Measurements from ENCODE around the gene CCDC7.
"Not testable (repeated sequence)": the region's sequence is repeated elsewhere in the genome, so short reads cannot be mapped to it uniquely, and the experiment has no call there.

The CCDC7 gene

DNA sequence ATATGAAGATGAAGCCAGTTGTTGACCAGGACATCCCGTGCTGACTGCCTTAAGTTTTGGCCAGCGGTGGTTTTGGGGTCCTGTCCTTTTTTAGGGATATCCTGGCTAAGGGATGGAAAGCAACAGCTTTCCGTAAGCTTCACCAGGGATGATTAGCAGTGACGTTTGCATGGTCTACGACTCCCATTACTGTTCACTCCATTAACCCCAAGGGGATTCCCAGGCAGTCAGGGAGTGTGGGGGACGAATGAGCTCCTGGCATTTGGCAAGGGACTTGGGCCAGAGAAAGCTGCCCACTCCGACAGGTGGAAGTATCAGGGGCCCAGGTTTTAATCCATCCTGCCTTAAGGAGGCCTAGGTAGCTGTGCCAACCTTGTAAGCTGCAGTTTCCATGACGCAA, 445.3 kb downstream of the CCDC7 start:
- no peak for DNase-seq

DNA sequence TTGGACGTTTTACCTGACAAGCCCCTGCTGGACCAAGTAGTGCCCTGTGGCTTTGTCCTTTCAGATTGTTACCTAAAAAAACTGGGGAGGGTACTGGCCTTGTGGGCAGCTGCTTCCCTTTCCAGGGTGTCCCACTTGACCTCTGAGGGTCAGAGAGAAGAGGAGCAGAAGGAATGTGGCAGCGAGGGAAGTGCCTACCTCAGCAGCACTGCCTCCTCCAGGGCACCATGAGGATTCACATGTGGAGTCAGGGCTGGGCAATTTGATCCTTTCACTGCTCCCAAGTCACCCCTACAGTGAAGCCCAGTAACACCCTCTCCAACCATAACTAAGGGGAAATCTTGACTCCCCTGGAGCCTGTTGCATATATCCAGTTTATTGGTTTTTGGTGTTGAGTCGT, 447.5 kb downstream of the CCDC7 start:
- DNase-seq, result no peak

DNA sequence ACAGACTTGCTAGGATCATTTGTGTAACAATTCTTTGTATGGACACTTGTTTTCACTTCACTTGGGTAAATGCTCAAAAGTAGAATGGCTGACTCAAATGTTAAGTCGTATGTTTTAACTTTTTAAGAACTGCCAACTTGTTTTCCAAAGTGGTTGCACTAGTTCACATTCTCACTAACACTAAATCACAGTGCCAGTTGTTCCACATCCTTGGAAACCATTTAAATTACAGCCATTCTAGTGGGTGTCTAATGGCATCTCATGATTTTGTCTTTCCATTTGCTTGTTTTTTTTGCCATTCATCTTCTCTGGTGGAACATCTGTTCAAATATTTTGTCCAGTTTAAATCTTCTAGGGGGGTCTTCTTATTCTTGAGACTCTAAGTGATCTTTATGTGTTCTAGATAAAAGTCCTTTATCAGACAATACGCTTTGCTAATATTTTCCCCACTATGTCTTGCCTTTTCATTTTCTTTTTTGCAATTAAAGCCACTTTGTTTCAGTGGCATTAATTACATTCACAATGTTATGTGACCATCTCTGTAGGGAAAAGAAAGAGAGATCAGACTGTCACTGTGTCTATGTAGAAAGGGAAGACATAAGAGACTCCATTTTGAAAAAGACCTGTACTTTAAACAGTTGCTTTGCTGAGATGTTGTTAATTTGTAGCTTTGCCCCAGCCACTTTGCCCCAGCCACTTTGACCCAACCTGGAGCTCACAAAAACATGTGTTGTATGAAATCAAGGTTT, 448.1 kb downstream of the CCDC7 start:
- no peak for DNase-seq

DNA sequence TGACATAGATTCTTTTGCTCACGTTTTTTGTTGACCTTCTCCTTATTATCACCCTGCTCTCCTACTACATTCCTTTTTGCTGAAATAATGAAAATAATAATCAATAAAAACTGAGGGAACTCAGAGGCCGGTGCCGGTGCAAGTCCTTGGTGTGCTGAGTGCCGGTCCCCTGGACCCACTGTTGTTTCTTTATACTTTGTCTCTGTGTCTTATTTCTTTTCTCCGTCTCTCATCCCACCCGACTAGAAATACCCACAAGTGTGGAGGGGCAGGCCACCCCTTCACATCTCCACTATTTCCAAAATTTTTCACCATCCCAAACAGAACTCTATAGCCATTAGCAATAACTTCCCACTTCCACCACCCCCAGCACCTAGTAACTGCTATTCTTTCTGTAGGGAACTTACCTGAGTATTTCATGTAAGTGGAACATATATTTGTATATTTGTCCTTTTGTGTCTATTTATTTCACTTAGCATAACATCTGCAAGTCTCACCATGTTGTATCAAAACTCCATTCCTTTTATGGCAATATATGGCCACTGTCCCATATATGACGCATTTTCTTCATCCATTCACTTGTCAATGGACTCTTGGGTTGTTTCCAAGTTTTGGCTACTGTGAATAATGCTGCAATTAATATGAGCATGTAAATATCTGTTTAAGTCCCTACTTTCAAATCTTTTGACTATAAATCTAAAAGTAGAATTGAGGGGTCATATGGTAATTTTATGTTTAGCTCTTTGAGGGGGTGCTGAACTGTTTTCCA, 449.4 kb downstream of the CCDC7 start:
- DNase-seq, result not testable (repeated sequence)

DNA sequence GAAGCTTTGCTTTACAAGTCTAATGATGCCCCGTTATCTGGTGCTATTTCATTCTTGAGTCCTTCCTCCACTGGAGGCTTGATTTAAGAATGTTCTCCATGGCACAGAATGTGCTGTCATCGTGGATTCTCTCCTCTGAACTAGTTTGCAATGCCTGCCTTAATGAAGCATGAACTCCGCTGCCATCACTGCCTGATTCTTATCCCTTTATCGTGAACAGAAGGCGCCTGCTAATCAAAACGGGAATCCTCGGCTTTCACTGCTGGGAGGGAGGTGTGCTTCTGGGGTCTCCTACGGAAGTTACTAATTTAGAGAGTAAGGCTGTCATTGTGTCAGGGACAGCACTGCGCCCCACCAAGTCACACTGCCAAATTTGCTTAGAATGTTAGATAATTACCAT, 455.9 kb downstream of the CCDC7 start:
- no peak for DNase-seq

DNA sequence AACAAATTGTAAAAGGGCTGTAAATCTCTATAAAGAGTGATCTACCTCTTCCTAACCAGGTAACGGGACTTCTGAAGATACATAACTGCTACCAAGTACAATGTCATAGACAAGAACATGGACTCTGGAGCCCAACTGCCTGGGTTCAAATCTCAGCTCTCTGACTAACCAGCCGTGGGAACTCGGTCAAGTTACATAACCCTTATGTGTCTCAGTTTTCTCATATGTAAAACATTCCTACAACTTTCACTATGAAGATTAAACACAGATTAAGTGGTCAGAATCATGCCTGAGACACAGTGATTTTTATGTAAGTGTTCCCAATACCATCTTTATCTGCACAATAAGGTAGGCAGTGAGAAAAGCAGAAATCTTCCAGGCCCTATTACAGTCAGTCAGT, 459.5 kb downstream of the CCDC7 start:
- DNase-seq, result no peak

DNA sequence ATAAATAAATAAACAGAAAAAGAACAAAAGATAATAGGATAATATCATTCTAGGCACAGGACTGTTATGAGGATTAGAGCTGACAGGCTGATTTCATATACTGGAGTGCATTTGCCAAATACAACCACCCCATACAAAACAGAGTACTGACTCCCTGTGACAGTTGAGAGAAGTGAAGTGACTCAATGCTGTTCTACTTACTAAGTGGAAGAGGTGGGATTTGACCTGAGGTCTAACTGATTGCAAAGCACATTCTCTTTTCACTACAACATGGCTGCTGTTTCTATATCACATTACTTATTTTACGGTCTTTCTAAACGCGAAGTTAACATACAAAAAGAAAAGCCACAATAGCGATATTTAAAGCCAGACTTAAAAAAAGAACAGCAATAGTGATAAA, 460.7 kb downstream of the CCDC7 start:
- no peak for DNase-seq

DNA sequence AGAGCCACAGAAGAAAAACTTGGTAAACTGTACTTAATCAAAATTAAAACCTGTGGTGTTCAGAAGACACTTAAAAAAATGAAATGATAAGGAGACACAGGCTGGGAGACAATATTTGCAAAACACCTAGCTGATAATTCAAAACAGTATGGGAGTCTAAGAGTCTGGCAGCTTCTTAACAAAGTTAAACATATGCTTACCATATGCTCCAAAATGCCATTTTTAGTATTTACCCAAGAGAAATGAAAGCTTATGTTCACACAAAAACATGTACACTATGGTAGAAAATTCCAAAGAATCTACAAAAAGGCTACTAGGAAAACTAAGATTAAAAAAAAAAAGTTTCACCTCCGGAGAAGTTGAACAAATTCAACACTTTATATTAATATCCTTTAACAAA, 463.5 kb downstream of the CCDC7 start:
- no peak for DNase-seq

DNA sequence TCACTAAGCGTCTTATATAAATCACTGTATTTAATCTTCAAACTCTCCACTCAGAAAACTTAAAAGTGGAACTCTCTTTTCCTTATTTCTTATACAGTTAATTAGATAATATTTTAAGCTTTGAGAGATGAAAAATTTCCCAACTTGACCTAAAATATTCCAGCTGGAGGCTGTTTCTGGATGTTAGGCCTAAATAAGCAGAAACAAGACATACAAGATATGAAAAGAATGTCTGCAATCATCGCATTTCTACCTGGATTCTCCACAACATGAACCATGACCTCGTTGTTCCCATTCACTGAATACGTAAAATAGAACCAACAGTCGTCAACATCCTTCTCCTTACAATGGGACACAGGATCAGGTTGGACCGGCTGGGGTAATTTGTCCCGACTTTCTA, 464.0 kb downstream of the CCDC7 start:
- DNase-seq, result not testable (repeated sequence)

DNA sequence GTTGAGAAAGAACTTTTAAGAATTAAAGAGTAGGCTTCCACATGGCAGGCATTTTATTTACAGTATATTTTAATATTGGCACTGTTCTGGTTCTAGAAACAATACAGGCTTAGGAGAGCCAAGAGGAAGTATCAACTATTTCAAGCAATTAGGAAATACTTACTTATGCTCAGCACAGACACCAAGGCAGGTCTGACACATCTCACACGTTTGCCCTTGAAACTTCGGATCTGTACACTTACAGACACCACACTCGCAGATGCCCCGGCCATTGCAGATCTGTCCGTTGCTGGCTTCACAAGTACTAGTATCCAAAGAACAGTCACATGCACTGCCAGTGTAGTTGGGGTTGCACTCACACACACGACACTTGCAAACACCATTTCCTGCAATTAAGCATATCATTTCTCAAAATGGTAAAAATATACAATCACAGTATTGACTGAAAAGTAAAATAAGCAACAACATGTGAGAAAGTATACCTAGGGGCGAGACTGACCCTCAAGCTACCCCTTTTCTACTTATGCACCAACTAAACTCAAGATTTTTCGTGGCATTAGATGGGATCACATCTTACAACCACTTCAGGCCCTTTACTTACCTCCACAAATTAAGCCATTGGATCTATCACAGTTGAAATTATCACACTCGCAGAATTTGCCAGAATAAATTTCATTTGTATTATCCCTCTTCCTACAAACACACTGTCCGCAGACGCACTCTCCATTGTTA, 465.5 kb downstream of the CCDC7 start:
- DNase-seq, result no peak

DNA sequence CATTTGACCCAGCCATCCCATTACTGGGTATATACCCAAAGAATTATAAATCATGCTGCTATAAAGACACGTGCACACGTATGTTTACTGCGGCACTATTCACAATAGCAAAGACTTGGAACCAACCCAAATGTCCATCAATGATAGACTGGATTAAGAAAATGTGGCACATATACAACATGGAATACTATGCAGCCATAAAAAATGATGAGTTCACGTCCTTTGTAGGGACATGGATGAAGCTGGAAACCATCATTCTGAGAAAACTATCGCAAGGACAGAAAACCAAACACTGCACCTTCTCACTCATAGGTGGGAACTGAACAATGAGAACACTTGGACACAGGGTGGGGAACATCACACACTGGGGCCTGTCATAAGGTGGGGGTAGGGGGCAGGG, 471.9 kb downstream of the CCDC7 start:
- DNase-seq, result not testable (repeated sequence)

DNA sequence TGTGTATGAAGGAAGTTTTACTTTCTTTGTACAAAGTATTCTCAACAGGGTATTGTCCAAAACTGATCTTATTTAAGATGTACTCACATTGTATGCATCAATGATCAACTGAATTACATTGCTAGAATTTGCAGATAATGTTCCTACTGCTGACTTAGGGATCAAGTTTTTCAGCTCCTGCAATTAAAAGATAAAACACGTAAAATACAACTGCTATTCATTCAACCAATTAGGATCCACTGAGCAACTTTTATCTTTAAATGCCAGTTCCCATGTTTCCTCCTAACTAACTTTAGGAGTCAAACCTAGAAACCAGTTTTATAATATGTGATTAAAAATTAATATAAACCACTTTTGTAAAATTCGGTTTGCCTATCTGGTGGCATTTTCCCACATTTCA, 476.2 kb downstream of the CCDC7 start:
- no peak for DNase-seq

DNA sequence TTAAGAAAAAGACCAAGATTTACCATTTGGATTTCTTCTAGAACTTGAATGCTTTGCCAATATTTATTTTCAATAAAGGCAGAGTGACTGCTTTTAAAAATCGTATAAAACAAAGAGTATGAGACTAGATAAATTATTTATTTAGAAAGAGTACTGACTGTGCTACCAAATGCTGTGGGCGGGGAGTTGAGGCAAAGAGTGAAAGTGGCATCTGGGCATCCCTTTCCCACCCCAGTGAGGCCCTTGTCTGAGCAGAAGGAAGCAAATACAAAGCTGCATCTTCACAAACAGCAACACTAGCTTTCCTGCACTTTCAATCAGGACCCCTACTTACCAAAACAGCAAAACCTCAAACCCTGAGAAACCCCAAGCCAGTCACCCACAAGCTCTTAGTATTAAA, 477.2 kb downstream of the CCDC7 start:
- no peak for DNase-seq

DNA sequence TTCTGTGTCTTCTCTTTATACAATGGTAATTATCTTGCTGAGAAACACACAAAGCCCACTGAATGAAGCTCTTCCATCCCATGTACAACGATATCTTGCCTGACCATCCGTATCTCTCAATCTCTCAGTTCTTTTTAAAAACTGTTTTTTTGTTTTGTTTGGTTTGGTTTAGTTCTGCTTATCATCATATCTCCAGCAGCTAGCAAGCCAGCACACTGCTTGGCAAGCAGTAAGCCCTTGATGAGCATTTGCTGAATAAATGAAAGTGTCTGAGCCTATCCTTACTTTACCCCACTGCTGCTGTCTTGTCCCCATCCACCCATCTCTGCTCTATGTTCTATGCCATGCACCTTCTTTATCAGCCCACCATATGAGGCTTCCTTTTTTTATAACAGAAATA, 477.9 kb downstream of the CCDC7 start:
- no peak for DNase-seq

Measured in activated T-cell treated with anti-CD3 and anti-CD28 coated beads, Interleukin-2, amount 50 U/mL, for 1 hour (primary cell).